HepG2 (cell line): ENCODE data around the gene SDR39U1. TPM values are rescaled to one million over a fixed set of nuclear protein-coding genes. Genes with fewer than 3 reads are reported as not detected.
"Not testable (repeated sequence)": the region's sequence is repeated elsewhere in the genome, so short reads cannot be mapped to it uniquely, and the experiment has no call there.

ENCODE experiments used
- ATAC-seq: fragments of 200-7000 bp; cut with Tn5 transposase; 3 replicates; pipeline ENCODE4 v1.9.1; 2020; ENCODE audit warnings: mild to moderate bottlenecking, moderate library complexity
- BruUV-seq: library from RNA; stranded (reverse); fragments of 400-500 nt; replicated peaks from 2 replicates; lab custom pipeline; 2021; lab: Mats Ljungman, UMichigan
- CTCF ChIA-PET: fragments of 300-600 bp; formaldehyde crosslinking; extraction: SDS; loops from one replicate; lab custom pipeline; 2021; ENCODE audit warnings: low total read pairs, inconsistent platforms, low intra/inter-chr PET ratio; lab: Yijun Ruan, JAX
- POLR2A ChIA-PET: fragments of 350-600 bp; sonication (Branson Sonifier 250); formaldehyde crosslinking; loops from one replicate; lab custom pipeline; 2020; ENCODE audit warnings: antibody characterized with exemption, inconsistent platforms; lab: Yijun Ruan, JAX
- DNase-seq: peaks from one replicate; pipeline ENCODE4 v3.0.0-alpha.2; 2015; ENCODE audit warnings: low spot score
- FAIRE-seq: peaks from 3 replicates; lab custom pipeline; 2011; peaks lifted over from hg19 to GRCh38; lab: Jason Lieb, UNC
- H2AFZ ChIP-seq: one replicate; pipeline ENCODE4 v1.6.1; 2011; ENCODE audit warnings: low read length, inconsistent platforms
- H3K27ac ChIP-seq: fragments of 300-600 bp; 3 replicates; pipeline ENCODE4 v1.8.0; 2011; ENCODE audit warnings: mixed run types, mild to moderate bottlenecking, mixed read lengths, low read length, inconsistent platforms; ENCODE audit not compliant: insufficient read depth; ENCODE audit errors: extremely low read length
- H3K27me3 ChIP-seq, 2 experiments: fragments of 200-600 bp in 1 of 2; 2 replicates in 1 of 2; 3 replicates in 1 of 2; pipeline versions ENCODE4 v1.6.0 to v1.8.0; 2011; ENCODE audit warnings: low read length in 2 of 2, mild to moderate bottlenecking in 2 of 2, moderate library complexity in 2 of 2, inconsistent platforms in 1 of 2; ENCODE audit not compliant: insufficient read depth in 2 of 2, control insufficient read depth in 1 of 2
- H3K36me3 ChIP-seq, 2 experiments: fragments of 200-600 bp in 1 of 2; replicated peaks in 1 of 2; 2 replicates in 1 of 2; 3 replicates in 1 of 2; pipeline versions ENCODE4 v1.5.1 to v1.8.0; 2011; ENCODE audit warnings: low read length in 2 of 2, inconsistent platforms in 1 of 2; ENCODE audit not compliant: insufficient read depth in 2 of 2, control insufficient read depth in 1 of 2
- H3K4me1 ChIP-seq: 2 replicates; pipeline ENCODE4 v1.5.1; 2012; ENCODE audit warnings: low read length, inconsistent platforms; ENCODE audit not compliant: insufficient read depth
- H3K4me2 ChIP-seq: 2 replicates; pipeline ENCODE4 v1.6.0; 2011; ENCODE audit warnings: low read depth, low read length, inconsistent platforms
- H3K4me3 ChIP-seq, 3 experiments: fragments of 200-600 bp in 1 of 3; sonication (generic), shearing (Covaris generic) in 1 of 3; replicated peaks in 1 of 3; 2 replicates each; pipeline ENCODE4 v1.5.1; 2011 to 2016; ENCODE audit warnings: low read length in 3 of 3, inconsistent platforms in 2 of 3, low read depth in 2 of 3, mild to moderate bottlenecking in 2 of 3, control low read depth in 1 of 3, mixed read lengths in 1 of 3; ENCODE audit not compliant: insufficient read depth in 1 of 3
- H3K79me2 ChIP-seq: one replicate; pipeline ENCODE4 v1.6.1; 2011; ENCODE audit warnings: low read length, inconsistent platforms; ENCODE audit not compliant: insufficient read depth
- H3K9ac ChIP-seq: 2 replicates; pipeline ENCODE4 v1.6.0; 2011; ENCODE audit warnings: mild to moderate bottlenecking, low read depth, low read length, inconsistent platforms; ENCODE audit not compliant: insufficient read depth
- H3K9me3 ChIP-seq: 2 replicates; pipeline ENCODE4 v1.5.1; 2012; ENCODE audit warnings: mild to moderate bottlenecking, low read length
- H4K20me1 ChIP-seq: 2 replicates; pipeline ENCODE4 v1.6.0; 2011; ENCODE audit warnings: inconsistent platforms, mild to moderate bottlenecking, low read length, moderate library complexity; ENCODE audit not compliant: insufficient read depth
- DMTF1 ChIP-seq: sonication (generic); formaldehyde crosslinking; IDR thresholded peaks from 2 replicates; pipeline ENCODE4 v1.4.0; 2020; ENCODE audit warnings: mild to moderate bottlenecking, missing genetic modification reagents
- FOXJ3 ChIP-seq: sonication (generic); formaldehyde crosslinking; IDR thresholded peaks from 2 replicates; pipeline ENCODE4 v1.4.0; 2020; ENCODE audit warnings: missing genetic modification reagents, mild to moderate bottlenecking, borderline replicate concordance
- TSC22D2 ChIP-seq: sonication (generic); formaldehyde crosslinking; IDR thresholded peaks from 2 replicates; pipeline ENCODE4 v1.5.1; 2020; ENCODE audit warnings: missing genetic modification reagents, mild to moderate bottlenecking, borderline replicate concordance
- UBTF ChIP-seq: sonication (generic); formaldehyde crosslinking; IDR thresholded peaks from 2 replicates; pipeline ENCODE4 v1.4.0; 2020; ENCODE audit warnings: mild to moderate bottlenecking, missing genetic modification reagents
- ZNF33A ChIP-seq: sonication (generic); formaldehyde crosslinking; IDR thresholded peaks from 2 replicates; pipeline ENCODE4 v1.5.1; 2020; ENCODE audit warnings: missing genetic modification reagents, mild to moderate bottlenecking, moderate library complexity, borderline replicate concordance
- ZNF34 ChIP-seq: sonication (generic); formaldehyde crosslinking; IDR thresholded peaks from 2 replicates; pipeline ENCODE4 v1.4.0; 2020; ENCODE audit warnings: mild to moderate bottlenecking, missing genetic modification reagents, borderline replicate concordance
- ZNF431 ChIP-seq: sonication (generic); formaldehyde crosslinking; IDR thresholded peaks from 2 replicates; pipeline ENCODE4 v1.9.0; 2022; ENCODE audit warnings: missing genetic modification reagents, low read depth, mild to moderate bottlenecking, borderline replicate concordance
- ZNF432 ChIP-seq: sonication (generic); formaldehyde crosslinking; IDR thresholded peaks from 2 replicates; pipeline ENCODE4 v1.5.0; 2020; ENCODE audit warnings: missing genetic modification reagents, mild to moderate bottlenecking, borderline replicate concordance
- WGBS: methylation state at CpG from one replicate; pipeline ENCODE4 v1.1.6; 2017; ENCODE audit warnings: low lambda C conversion rate; 5-methylcytosine and 5-hydroxymethylcytosine counted together
- in situ Hi-C: cut with HindIII; loops from 2 replicates; pipeline ENCODE4 v1.10.0; 2017; ENCODE audit warnings: low pct_unique_long_range_greater_than_20kb; ENCODE audit not compliant: extremely low pct_ligation_motif_present
- intact Hi-C: fragments of 100-400 bp; cut with micrococcal nuclease; formaldehyde crosslinking; loops from one replicate; pipeline ENCODE4 v1.10.0; 2022; ENCODE audit not compliant: unreplicated experiment
- polyA plus RNA-seq, 8 experiments: library from polyadenylated mRNA; depleted of rRNA in 3 of 8; stranded (reverse) in 7 of 8; unstranded in 1 of 8; fragments of >200 nt; fragmentation: Illumina TruSeq in 4 of 8; extraction: Trizol in 4 of 8; gene quantifications; 2 replicates each; pipeline versions ENCODE4 v1.2.1 to v1.2.3, GENCODE V29; 2011 to 2016; ENCODE audit warnings: low read depth in 4 of 8, missing spikeins in 1 of 8, mixed read lengths in 1 of 8; ENCODE audit not compliant: insufficient read depth in 1 of 8
- total RNA-seq, 5 experiments: library from RNA; depleted of rRNA; stranded (reverse); fragments of >200 nt; fragmentation: Illumina TruSeq; extraction: Trizol; gene quantifications; 2 replicates each; pipeline ENCODE4 v1.2.3, GENCODE V29; 2016; ENCODE audit warnings: low read depth in 1 of 5

Gene SDR39U1
- total and polyA plus RNA-seq, 2 of the 13 experiments (the other 11 are each of a cell fraction or from before 2014, with no cell fraction given), result 34.4 to 129 TPM

GRCh38 chr14:24473211-24473610 is 30.6 kb upstream of the SDR39U1 start (continued):
- TF ChIP-seq UBTF (CRISPR knock-in tag), result no peak
- TF ChIP-seq ZNF432 (CRISPR knock-in tag), result no peak
- no peak for TF ChIP-seq ZNF431
- no peak for TF ChIP-seq FOXJ3 (CRISPR knock-in tag)

- intact Hi-C loops, H3K79me2 ChIP-seq, H2AFZ ChIP-seq, H3K4me2 ChIP-seq, H4K20me1 ChIP-seq, H3K27me3 ChIP-seq, H3K9ac ChIP-seq, POLR2A ChIA-PET, BruUV-seq, in situ Hi-C loops, H3K9me3 ChIP-seq, ATAC-seq, FAIRE-seq, DNase-seq, H3K36me3 ChIP-seq, H3K27ac ChIP-seq, CTCF ChIA-PET, H3K4me3 ChIP-seq, H3K4me1 ChIP-seq: not testable (repeated sequence)
- 66% methylated on average over 2 of the region's 2 CpGs for WGBS
Measured at GRCh38 chr14:24470450-24470849, 27.9 kb upstream of the SDR39U1 start.

GRCh38 chr14:24465805-24466204 is 23.2 kb upstream of the SDR39U1 start:
- Histone ChIP-seq H2AFZ (no peak overlapping the region), H3K27me3 (no peaks in the 10 kb centered on the region), H3K79me2 (no peaks in the 10 kb centered on the region), H3K9me3 (no peaks in the 10 kb centered on the region), H3K4me2 (no peak overlapping the region), H3K4me1 (no peaks in the 10 kb centered on the region), H3K27ac (no peak overlapping the region), H3K4me3 (no peak overlapping the region), H4K20me1 (no peaks in the 10 kb centered on the region), H3K9ac (no peak overlapping the region), H3K36me3 (no peaks in the 10 kb centered on the region)
- intact Hi-C loops, result no loop called here
- ATAC-seq (no peak), DNase-seq (no peak), FAIRE-seq (no peak)
- no TSS peak for BruUV-seq
- CTCF ChIA-PET, result no interaction called here
- TF ChIP-seq DMTF1 (CRISPR knock-in tag) (no peak), TSC22D2 (CRISPR knock-in tag) (no peak), ZNF33A (no peak), ZNF34 (CRISPR knock-in tag) (no peak)
- in situ Hi-C loops, result no loop called here
- POLR2A ChIA-PET, result no interaction called here
- WGBS, result 96% methylated on average over 3 of the region's 3 CpGs
